Bronchial epithelial cell (primary cell): ENCODE data around the gene TRMU. TPM values are rescaled to one million over a fixed set of nuclear protein-coding genes. Genes with fewer than 3 reads are reported as not detected.
"Not testable (repeated sequence)": the region's sequence is repeated elsewhere in the genome, so short reads cannot be mapped to it uniquely, and the experiment has no call there.

ENCODE experiments used
- DNase-seq: peaks from one replicate; pipeline ENCODE4 v3.0.0-alpha.2; 2010; ENCODE audit warnings: low read depth
- FAIRE-seq: peaks from 2 replicates; lab custom pipeline; 2011; peaks lifted over from hg19 to GRCh38; lab: Jason Lieb, UNC
- H3K27me3 ChIP-seq: 2 replicates; pipeline ENCODE4 v1.5.1; 2011; ENCODE audit warnings: low read length; ENCODE audit not compliant: control insufficient read depth, insufficient read depth
- H3K36me3 ChIP-seq: 2 replicates; pipeline ENCODE4 v1.5.1; 2011; ENCODE audit warnings: low read length; ENCODE audit not compliant: control insufficient read depth, insufficient read depth
- H3K4me3 ChIP-seq: 2 replicates; pipeline ENCODE4 v1.5.1; 2011; ENCODE audit warnings: mild to moderate bottlenecking, low read depth, low read length, control low read depth
- CTCF ChIP-seq: IDR thresholded peaks from 2 replicates; pipeline ENCODE4 v1.5.1; 2011; ENCODE audit warnings: mild to moderate bottlenecking, moderate library complexity, low read length, control low read depth, inconsistent platforms; ENCODE audit not compliant: insufficient read depth, severe bottlenecking
- total RNA-seq: library from RNA; depleted of rRNA; stranded (reverse); fragments of >200 nt; gene quantifications from 2 replicates; pipeline ENCODE4 v1.2.1, GENCODE V29; 2014

The TRMU gene
- total RNA-seq, 1 donor from 2014 or later: 38.7 TPM

GRCh38 chr22:46391486-46392136 lies 56.1 kb downstream of the TRMU start:
- no peak for TF ChIP-seq CTCF
- no peaks in the 10 kb centered on the region for H3K27me3 ChIP-seq
- DNase-seq (peak; percentile 54), FAIRE-seq (no peak)
- H3K4me3 ChIP-seq: no peak overlapping the region
- peaks cover 39% of the 10 kb centered on the region for H3K36me3 ChIP-seq

GRCh38 chr22:46392137-46392844 lies 56.8 kb downstream of the TRMU start:
- DNase-seq (peak; percentile 28), FAIRE-seq (no peak)
- Histone ChIP-seq H3K4me3 (no peak overlapping the region), H3K27me3 (no peaks in the 10 kb centered on the region), H3K36me3 (peaks cover 39% of the 10 kb centered on the region)
- no peak for TF ChIP-seq CTCF

DNA sequence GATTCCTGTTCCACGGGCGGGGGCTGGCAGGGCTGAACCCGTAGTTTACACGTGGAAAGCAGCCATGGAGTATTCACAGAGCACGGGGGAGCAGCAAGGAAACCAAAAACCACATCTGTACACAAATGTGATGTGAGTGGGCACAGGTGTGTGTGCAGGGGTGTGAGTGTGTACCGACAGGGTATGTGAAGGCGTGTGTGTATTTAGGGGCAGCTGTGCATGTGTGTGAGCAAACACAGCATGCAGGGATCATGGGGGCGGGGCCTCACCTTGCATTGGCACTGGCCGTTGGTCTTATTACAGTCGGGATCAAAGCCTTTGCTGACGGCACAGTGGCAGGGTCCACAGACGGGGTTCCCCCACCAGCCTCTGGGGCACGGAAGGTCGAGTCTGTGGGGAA lies 58.4 kb downstream of the TRMU start:
- H3K27me3 ChIP-seq: no peaks in the 10 kb centered on the region
- peak; percentile 77 for FAIRE-seq
- TF ChIP-seq CTCF: no peak
- peaks cover 43% of the 10 kb centered on the region for H3K36me3 ChIP-seq
- DNase-seq: no peak
- H3K4me3 ChIP-seq: no peak overlapping the region

DNA sequence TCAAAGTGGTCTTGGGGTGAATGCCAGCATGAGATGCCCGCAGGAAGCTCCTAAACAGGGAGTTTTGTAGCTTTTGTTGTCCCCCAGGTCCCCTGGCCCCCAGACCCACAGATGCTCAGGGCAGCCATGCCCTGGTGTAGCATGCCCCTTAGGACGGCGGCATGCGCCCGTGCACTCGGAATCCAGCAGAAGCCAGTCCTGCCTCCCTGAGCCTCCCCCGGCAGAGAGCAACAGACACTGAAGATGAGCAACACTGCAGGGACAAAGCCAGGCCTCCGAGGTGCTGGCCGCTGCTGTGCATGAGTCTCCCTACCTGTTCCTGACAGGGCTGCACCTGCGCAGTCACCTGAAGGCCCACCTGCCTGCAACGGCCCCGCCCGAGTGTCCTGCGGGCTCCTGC lies 59.1 kb downstream of the TRMU start:
- Histone ChIP-seq H3K36me3 (peaks cover 45% of the 10 kb centered on the region), H3K27me3 (no peaks in the 10 kb centered on the region), H3K4me3 (no peak overlapping the region)
- FAIRE-seq: no peak
- no peak for TF ChIP-seq CTCF
- no peak for DNase-seq

GRCh38 chr22:46395145-46395544 lies 59.6 kb downstream of the TRMU start:
- no peak overlapping the region for H3K4me3 ChIP-seq
- peaks cover 48% of the 10 kb centered on the region for H3K36me3 ChIP-seq
- TF ChIP-seq CTCF: no peak
- FAIRE-seq (no peak), DNase-seq (no peak)
- H3K27me3 ChIP-seq: no peaks in the 10 kb centered on the region

DNA sequence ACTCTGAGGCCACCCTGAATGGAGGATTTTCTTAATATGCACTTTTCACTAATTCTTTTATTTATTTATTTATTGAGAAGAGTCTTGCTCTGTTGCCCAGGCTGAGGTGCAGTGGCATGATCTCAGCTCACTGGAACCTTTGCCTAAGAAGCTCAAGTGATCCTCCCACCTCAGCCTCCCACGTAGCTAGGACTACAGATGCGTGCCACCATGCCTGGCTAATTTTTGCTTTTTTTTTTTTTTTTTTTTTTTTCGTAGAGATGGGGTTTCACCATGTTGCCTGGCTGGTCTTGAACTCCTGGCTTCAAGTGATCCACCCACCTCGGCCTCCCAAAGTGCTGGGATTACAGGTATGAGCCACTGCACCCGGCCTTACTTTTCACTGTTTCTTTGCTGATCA lies 61.5 kb downstream of the TRMU start:
- not testable (repeated sequence) for FAIRE-seq, DNase-seq, H3K4me3 ChIP-seq, H3K27me3 ChIP-seq
- H3K36me3 ChIP-seq: peaks cover 53% of the 10 kb centered on the region
